NCI-H526 (cell line): ENCODE results near the gene CDK17.

Source experiments
- DNase-seq, 2 experiments: peaks; one replicate each; lab custom pipeline; 2025; lab: John Stamatoyannopoulos, UW

The CDK17 gene

GRCh38 chr12:96238336-96239047 is 161.7 kb downstream of the CDK17 start:
- DNase-seq, result no peak

GRCh38 chr12:96237465-96238077 is 162.7 kb downstream of the CDK17 start:
- no peak for DNase-seq

DNA sequence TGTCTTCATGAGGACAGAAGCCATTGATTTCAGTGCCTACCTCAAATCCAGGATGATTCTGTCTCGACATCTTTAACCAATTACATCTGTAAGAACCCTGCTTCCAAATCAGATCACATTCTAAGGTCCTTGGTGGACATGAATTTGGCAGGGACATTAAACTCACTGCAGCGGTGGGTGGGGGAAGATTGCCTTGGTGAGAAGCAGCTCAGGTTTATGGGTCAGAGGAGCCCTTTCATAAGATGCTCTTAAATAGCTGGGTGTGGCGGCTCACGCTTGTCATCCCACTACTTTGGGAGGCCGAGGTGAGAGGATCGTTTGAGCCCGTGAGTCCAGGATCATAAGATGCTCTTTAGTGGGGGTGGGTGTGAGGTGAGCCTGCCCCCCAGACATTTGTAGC is 163.2 kb downstream of the CDK17 start:
- DNase-seq, result no peak

DNA sequence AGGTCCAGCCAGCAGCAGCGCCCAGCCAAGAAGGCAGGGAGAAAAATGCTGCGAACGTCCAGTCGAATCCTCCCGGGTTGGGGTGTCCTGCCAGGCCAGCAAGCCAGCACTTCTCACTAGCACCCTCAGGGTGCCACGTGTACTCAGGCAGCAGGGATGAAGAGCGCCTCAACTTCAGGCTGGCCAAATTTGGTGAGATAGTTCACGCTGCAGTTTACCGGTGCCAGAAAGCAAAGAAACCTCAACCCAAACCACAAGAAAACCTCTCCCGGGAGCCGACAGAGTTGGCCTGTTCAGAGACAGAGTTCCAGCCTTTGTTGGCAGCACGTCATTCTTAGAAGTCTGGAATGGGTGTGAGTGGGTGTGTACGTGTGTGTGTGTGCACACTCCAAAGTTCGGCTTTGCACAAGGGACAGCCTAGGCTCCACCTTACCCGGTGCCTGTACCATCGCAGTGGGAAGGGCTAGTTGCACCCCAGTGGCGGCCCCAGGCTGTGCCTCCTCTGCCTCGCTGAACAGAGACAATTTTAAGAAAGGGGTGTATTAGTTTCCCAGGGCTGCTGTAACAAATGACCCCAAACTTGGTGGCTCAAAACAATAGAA is 163.9 kb downstream of the CDK17 start:
- DNase-seq, result no peak

- DNase-seq, result no peak
Observed at GRCh38 chr12:96235484-96235826, 164.8 kb downstream of the CDK17 start.

GRCh38 chr12:96234591-96235483 is 165.4 kb downstream of the CDK17 start:
- DNase-seq, result no peak

DNA sequence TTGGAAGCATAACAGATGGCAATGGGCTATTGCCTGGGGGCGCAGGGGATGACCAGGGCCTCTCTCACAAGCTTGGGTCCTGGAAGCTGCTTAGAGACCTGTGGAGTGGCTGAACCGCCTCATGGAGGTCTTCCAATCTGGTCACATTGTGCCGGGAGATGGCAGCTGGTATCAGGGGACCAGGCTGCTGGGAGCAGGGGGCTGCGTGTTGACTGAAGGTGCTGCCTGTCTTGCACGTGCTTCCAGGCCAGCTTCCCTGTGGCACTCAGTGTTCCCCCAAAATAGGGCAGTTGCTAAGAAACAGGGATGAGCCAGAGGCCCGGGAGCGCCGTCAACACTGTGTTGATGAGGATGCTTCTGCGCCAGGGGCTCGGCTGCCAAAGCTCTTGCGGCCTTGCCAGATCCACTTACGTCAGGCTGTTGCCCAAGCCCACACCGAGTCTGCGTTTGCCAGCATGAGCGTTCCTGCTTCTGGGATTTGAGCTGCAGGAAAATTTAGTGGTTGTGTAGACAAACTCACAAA is 166.2 kb downstream of the CDK17 start:
- DNase-seq, result no peak

DNA sequence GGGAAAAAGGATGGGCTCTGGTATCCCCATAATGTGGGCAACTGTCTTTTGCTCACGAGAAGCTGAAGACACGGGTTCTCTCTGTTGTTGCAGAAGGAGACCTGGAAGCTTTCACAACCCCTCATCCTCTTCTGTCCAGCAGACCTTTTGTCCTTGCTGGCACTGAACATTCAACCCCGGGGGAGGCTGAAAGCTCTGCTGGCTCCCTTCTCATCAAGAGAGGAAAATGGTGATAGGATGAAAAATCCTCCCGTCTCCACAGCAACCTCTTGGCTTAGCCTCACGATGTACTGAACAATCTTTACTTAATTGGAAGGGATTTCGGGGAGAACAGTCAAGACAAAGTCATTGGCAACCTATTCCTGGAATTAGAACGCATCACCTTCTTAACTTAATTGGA is 167.1 kb downstream of the CDK17 start:
- DNase-seq, result no peak

- no peak for DNase-seq
Observed at GRCh38 chr12:96230646-96231045, 169.6 kb downstream of the CDK17 start.

DNA sequence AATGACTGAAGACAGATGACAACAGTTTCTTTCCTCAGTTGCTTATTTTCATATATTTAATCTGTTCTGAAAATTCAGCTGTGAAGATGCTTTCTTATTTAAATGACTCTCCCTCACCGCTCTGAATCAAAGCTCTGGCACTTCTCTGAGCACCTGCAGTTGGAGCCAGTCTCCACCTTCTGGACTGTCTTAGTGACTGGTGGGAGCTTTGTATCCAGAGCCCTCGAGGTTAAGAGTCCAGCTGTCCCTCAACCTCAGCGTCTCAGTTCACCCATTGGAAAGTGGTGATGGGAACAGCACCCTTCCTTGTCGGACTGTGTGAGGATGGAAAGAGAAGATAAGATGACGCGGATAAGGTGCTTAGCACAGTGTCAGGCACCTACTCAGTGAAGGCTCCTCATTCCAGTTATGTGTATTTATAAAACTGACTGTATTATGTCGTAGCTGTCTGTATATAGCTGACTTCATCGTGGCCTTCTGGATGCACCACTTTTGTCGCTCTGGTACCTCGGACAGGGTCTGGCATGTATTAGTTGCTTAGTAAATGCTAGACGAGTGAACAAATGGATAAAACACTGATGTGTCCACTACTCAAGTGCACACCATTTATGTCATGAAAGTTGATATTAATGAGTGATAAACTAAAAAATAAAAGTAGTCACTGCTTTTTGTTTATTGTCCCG is 171.5 kb downstream of the CDK17 start:
- no peak for DNase-seq
